ENCODE results near the gene GPX2. TPM values are rescaled to one million over a fixed set of nuclear protein-coding genes. Genes with fewer than 3 reads are reported as not detected.

Gene GPX2
- total RNA-seq, 4 donors from 2014 or later, result not detected

DNA sequence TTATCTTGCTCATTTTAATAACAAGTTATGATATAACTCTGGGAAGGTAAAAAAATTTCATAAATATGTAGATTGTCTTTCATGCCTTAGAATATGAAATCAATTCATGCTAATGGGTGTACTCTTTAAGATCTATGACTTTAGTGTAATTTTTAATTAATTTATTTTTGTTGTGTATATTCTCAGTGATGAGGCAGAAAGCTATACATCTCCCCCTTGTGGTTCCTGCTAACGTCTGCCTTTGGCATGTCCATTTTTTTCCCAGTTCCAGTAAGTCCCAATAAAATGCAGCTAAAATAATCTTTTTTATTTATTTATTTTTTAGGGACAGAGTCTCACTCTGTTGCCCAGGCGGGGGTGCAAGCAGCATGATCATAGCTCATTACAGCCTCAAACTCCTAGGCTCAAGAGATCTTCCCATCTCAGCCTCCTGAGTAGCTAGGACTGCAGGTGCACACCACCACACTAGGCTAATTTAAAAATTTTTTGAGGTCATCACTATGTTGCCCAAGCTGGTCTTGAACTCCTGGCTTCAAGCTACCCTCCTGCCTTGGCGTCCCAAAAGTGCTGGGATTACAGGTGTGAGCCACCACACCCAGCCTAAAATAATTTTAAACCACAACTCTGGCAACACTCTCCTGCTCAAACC is 31.6 kb downstream of the GPX2 start:
- TF ChIP-seq CTCF (IDR thresholded peaks at IDR 0.05; ENCODE audit: low read depth), result no peak

DNA sequence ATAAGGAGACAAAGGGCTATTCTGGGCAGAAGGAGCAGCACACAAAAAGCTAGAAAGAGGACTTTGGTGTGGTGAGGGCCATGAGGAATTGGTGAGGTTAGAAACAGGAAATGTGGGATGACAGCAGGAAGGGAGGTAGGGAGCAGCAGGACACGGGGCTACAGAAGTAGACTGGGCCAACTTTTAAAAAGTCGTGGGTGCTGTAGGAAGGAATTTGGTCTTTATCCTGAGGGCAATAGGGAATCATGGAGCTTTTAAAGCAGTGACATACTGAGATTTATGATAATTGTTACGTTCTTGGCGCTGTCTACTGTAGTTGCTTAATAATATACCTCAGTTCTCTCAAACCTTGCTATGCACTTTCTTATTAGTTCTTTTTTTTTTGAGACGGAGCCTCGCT is 36.5 kb downstream of the GPX2 start:
- TF ChIP-seq CTCF (IDR thresholded peaks at IDR 0.05; ENCODE audit: low read depth), result no peak

GRCh38 chr14:64899958-64900357 is 42.6 kb downstream of the GPX2 start:
- TF ChIP-seq CTCF (IDR thresholded peaks at IDR 0.05; ENCODE audit: low read depth), result no peak

DNA sequence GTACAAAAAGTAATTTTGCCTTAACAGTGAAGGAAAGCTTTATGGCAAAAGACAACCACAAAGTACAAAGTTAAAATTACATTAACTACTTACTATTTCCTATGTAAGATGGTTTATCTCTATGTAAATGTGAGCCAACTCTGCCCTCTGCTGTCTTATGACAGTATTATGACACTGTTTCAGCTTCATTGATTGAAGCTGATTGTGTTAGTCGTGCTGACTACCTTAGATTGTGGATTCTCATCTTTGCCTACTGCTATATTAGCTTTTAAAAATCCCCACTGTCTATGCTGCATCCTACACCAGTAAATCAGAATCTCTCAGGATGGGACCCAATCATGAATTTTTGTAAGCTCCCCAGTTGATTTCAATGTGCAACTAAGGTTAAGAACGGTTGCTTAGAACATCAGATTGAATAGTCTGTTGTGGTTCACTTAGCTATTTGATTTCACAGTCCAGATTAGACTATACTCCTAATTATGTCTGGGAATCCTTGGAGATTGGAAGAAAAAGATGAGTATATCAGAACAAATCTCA is 50.6 kb downstream of the GPX2 start:
- no peak for TF ChIP-seq CTCF (IDR thresholded peaks at IDR 0.05; ENCODE audit: low read depth)

- no peak for TF ChIP-seq CTCF (IDR thresholded peaks at IDR 0.05; ENCODE audit: low read depth)
Observed at GRCh38 chr14:64891173-64891838, 51.2 kb downstream of the GPX2 start.

DNA sequence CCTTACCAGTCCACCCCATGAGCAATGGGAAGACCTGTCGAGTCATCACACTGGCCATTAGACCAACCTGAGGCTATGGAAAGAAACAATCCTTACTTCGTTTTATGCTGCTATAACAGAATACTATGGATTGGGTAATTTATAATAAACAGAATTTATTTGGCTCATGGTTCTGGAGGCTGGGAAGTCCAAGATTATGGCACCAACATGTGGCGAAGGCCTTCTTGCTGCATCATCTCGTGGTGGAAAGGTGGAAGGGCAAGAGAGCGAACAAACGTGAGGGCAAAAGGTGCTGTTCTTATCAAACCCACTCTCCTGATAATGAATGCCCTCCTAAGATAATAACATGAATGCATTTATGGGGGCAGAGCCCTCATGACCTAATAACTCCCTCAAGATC is 53.2 kb downstream of the GPX2 start:
- TF ChIP-seq CTCF (IDR thresholded peaks at IDR 0.05; ENCODE audit: low read depth), result no peak

Small RNA genes lying within 50 kb of the gene (small RNA-seq; reads per million reads assigned to genes)
- not detected for gene RPPH1-2P

Other genes starting within 250 kb of the GPX2 start
- gene PLEKHG3, start 238.3 kb downstream of the GPX2 start, total RNA-seq, result 10 to 100 TPM; 12.4 to 66.9 (median 19.8) TPM
- gene SPTB, start 62.8 kb downstream of the GPX2 start, total RNA-seq, result 1 to 10 TPM in 2 of 4 donors, under 1 TPM in 2; 0.17 to 7.5 (median 1.1) TPM
- gene CHURC1, start 28.3 kb downstream of the GPX2 start, total RNA-seq, result 100 to 1,000 TPM in 2 of 4 donors, 10 to 100 TPM in 2; 75.7 to 120 (median 97.1) TPM
- 1 to 10 TPM in 1 of 4 donors, under 1 TPM in 3; 0.75 to 1.2 (median 0.93) TPM for gene RAB15, start 29.6 kb upstream of the GPX2 start, total RNA-seq
- 10 to 100 TPM in 3 of 4 donors, 1 to 10 TPM in 1; 8.3 to 14.5 (median 11.5) TPM for gene FNTB, start 44.1 kb upstream of the GPX2 start, total RNA-seq
- 10 to 100 TPM; 44.2 to 54.0 (median 46.1) TPM for gene MAX, start 159.8 kb upstream of the GPX2 start, total RNA-seq